ENCODE data around the gene SMAD4. TPM values are rescaled to one million over a fixed set of nuclear protein-coding genes. Genes with fewer than 3 reads are reported as not detected.

Gene SMAD4
- total and polyA plus RNA-seq, 2 experiments from 2014 or later, result 64.4 to 116 TPM

GRCh38 chr18:51025512-51025911 is 4.5 kb upstream of the SMAD4 start:
- H2AFZ ChIP-seq, result no peak overlapping the region
- H3K4me1 ChIP-seq (ENCODE audit: insufficient read depth), result peaks cover 12% of the 10 kb centered on the region
- DNase-seq (ENCODE audit: low spot score), result no peak
- H3K79me2 ChIP-seq, result peaks cover 40% of the 10 kb centered on the region
- no peaks in the 10 kb centered on the region for H4K20me1 ChIP-seq (ENCODE audit: insufficient read depth, poor library complexity, severe bottlenecking)
- H3K9me2 ChIP-seq (replicated peaks; ENCODE audit: insufficient read depth), result no peaks in the 10 kb centered on the region
- no peak overlapping the region for H3K4me2 ChIP-seq
- no peak overlapping the region for H3K27ac ChIP-seq
- WGBS (ENCODE audit: low lambda C conversion rate, missing lambda C conversion rate), result 77% methylated on average over 2 of the region's 2 CpGs
- no peaks in the 10 kb centered on the region for H3K27me3 ChIP-seq
- no peak overlapping the region for H3K4me3 ChIP-seq
- H3K36me3 ChIP-seq (replicated peaks; ENCODE audit: insufficient read depth, low read depth), result no peaks in the 10 kb centered on the region
- no peak for TF ChIP-seq CTCF (IDR thresholded peaks at IDR 0.05; ENCODE audit: poor library complexity)
- TF ChIP-seq EZH2 (IDR thresholded peaks at IDR 0.05; ENCODE audit: borderline replicate concordance), result no peak
- TF ChIP-seq EZH2phosphoT487 (IDR thresholded peaks at IDR 0.05; ENCODE audit: low read depth, severe bottlenecking, unreplicated experiment), result no peak
- H3K9me3 ChIP-seq (ENCODE audit: low read depth), result no peaks in the 10 kb centered on the region

GRCh38 chr18:51028201-51028805 is 1.7 kb upstream of the SMAD4 start:
- H3K9me3 ChIP-seq (ENCODE audit: low read depth), result no peaks in the 10 kb centered on the region
- peaks cover 67% of the 10 kb centered on the region for H3K79me2 ChIP-seq
- no peak overlapping the region for H2AFZ ChIP-seq
- TF ChIP-seq EZH2 (IDR thresholded peaks at IDR 0.05; ENCODE audit: borderline replicate concordance) (no peak), EZH2phosphoT487 (IDR thresholded peaks at IDR 0.05; ENCODE audit: low read depth, severe bottlenecking, unreplicated experiment) (no peak), CTCF (IDR thresholded peaks at IDR 0.05; ENCODE audit: poor library complexity) (no peak)
- peak overlapping the region; percentile 80 for H3K4me2 ChIP-seq
- H3K27me3 ChIP-seq, result no peaks in the 10 kb centered on the region
- peaks cover 27% of the 10 kb centered on the region for H4K20me1 ChIP-seq (ENCODE audit: insufficient read depth, poor library complexity, severe bottlenecking)
- no peaks in the 10 kb centered on the region for H3K36me3 ChIP-seq (replicated peaks; ENCODE audit: insufficient read depth, low read depth)
- 85% methylated on average over 4 of the region's 4 CpGs for WGBS (ENCODE audit: low lambda C conversion rate, missing lambda C conversion rate)
- no peaks in the 10 kb centered on the region for H3K9me2 ChIP-seq (replicated peaks; ENCODE audit: insufficient read depth)
- H3K4me1 ChIP-seq (ENCODE audit: insufficient read depth), result peaks cover 29% of the 10 kb centered on the region
- H3K27ac ChIP-seq, result peak overlapping the region; percentile 97
- no peak for DNase-seq (ENCODE audit: low spot score)
- no peak overlapping the region for H3K4me3 ChIP-seq

- H3K79me2 ChIP-seq, result peaks cover 76% of the 10 kb centered on the region
- peaks cover 37% of the 10 kb centered on the region for H4K20me1 ChIP-seq (ENCODE audit: insufficient read depth, poor library complexity, severe bottlenecking)
- peak overlapping the region; percentile 92 for H2AFZ ChIP-seq
- peak overlapping the region; percentile 97 for H3K27ac ChIP-seq
- no peak for DNase-seq (ENCODE audit: low spot score)
- H3K9me3 ChIP-seq (ENCODE audit: low read depth), result no peaks in the 10 kb centered on the region
- no peaks in the 10 kb centered on the region for H3K36me3 ChIP-seq (replicated peaks; ENCODE audit: insufficient read depth, low read depth)
- TF ChIP-seq EZH2phosphoT487 (IDR thresholded peaks at IDR 0.05; ENCODE audit: low read depth, severe bottlenecking, unreplicated experiment), result no peak
- no peak for TF ChIP-seq EZH2 (IDR thresholded peaks at IDR 0.05; ENCODE audit: borderline replicate concordance)
- TF ChIP-seq CTCF (IDR thresholded peaks at IDR 0.05; ENCODE audit: poor library complexity), result no peak
- H3K4me1 ChIP-seq (ENCODE audit: insufficient read depth), result peaks cover 33% of the 10 kb centered on the region
- H3K4me2 ChIP-seq, result peak overlapping the region; percentile 80
- no peaks in the 10 kb centered on the region for H3K27me3 ChIP-seq
- H3K4me3 ChIP-seq, result peak overlapping the region; percentile 49
- WGBS (ENCODE audit: low lambda C conversion rate, missing lambda C conversion rate), result 23% methylated on average over 10 of the region's 10 CpGs
- no peaks in the 10 kb centered on the region for H3K9me2 ChIP-seq (replicated peaks; ENCODE audit: insufficient read depth)
These were observed 677 bp upstream of the SMAD4 start for GRCh38 chr18:51029378-51029693.

Measured in hepatocyte (in vitro differentiated cells).